HL-60 (cell line): ENCODE data around the gene LRRC72.

ENCODE experiments used
- DNase-seq, 2 experiments: peaks; one replicate each; pipeline ENCODE4 v3.0.0-alpha.2; 2010 to 2020; ENCODE audit warnings: low read depth in 1 of 2, low spot score in 1 of 2
- H3K27ac ChIP-seq: fragments of 250-450 bp; sonication (Bioruptor Pico); replicated peaks from 2 replicates; pipeline ENCODE4 v1.5.1; 2020; ENCODE audit warnings: mild to moderate bottlenecking, moderate library complexity
- H3K27me3 ChIP-seq: fragments of 250-450 bp; sonication (Bioruptor Pico); 2 replicates; pipeline ENCODE4 v1.5.1; 2021; ENCODE audit warnings: mild to moderate bottlenecking, moderate library complexity; ENCODE audit not compliant: insufficient read depth, poor library complexity, severe bottlenecking
- H3K4me3 ChIP-seq: replicated peaks from 2 replicates; pipeline ENCODE4 v1.5.1; 2011; ENCODE audit warnings: mild to moderate bottlenecking, control low read depth, low read length; ENCODE audit not compliant: insufficient read depth
- CTCF ChIP-seq: IDR thresholded peaks from one replicate; pipeline ENCODE4 v1.5.1; 2011; ENCODE audit warnings: low read length, control low read depth, inconsistent platforms; ENCODE audit not compliant: insufficient read depth
- GABPA ChIP-seq: IDR thresholded peaks from 2 replicates; pipeline ENCODE4 v1.6.1; 2012; ENCODE audit warnings: low read depth
- POLR2AphosphoS5 ChIP-seq: IDR thresholded peaks from 2 replicates; pipeline ENCODE4 v1.6.1; 2012; ENCODE audit warnings: low read depth
- REST ChIP-seq: IDR thresholded peaks from 2 replicates; pipeline ENCODE4 v1.6.1; 2012; ENCODE audit warnings: low read depth; ENCODE audit not compliant: insufficient replicate concordance
- SPI1 ChIP-seq: IDR thresholded peaks from 2 replicates; pipeline ENCODE4 v1.6.1; 2012; ENCODE audit warnings: low read depth, mild to moderate bottlenecking, borderline replicate concordance
- long read RNA-seq: library from polyadenylated mRNA; unstranded; transcript quantifications from one replicate; pipeline ENCODE4 v2.0.0, GENCODE V29; 2020

Gene LRRC72
- long read RNA-seq = 0 reads

GRCh38 chr7:16526742-16527540 lies at the start of gene LRRC72:
Gene LRRC72, plus strand, starts transcription at chr7:16526825. Its CDS starts 128 bp downstream, at chr7:16526953.
- no peak within 1 kb of the TSS for H3K4me3 ChIP-seq
- H3K27me3 ChIP-seq = no peaks in the 10 kb centered on the region
- no peak for DNase-seq
- no peak within 1 kb of the TSS for H3K27ac ChIP-seq
- TF ChIP-seq CTCF (no peak), REST (no peak), GABPA (no peak), SPI1 (no peak)

- no peak for DNase-seq
- H3K4me3 ChIP-seq = no peak overlapping the region
- no peak overlapping the region for H3K27ac ChIP-seq
- TF ChIP-seq POLR2AphosphoS5 (no peak), CTCF (no peak), REST (no peak), GABPA (no peak), SPI1 (no peak)
- H3K27me3 ChIP-seq = no peaks in the 10 kb centered on the region
Measured at GRCh38 chr7:16479161-16479560, 47.5 kb upstream of the LRRC72 start.

GRCh38 chr7:16479591-16479990 lies 47.0 kb upstream of the LRRC72 start:
- DNase-seq = no peak
- no peak overlapping the region for H3K27ac ChIP-seq
- no peak overlapping the region for H3K4me3 ChIP-seq
- TF ChIP-seq REST = no peak
- no peak for TF ChIP-seq SPI1
- TF ChIP-seq CTCF = no peak
- TF ChIP-seq GABPA = no peak
- no peak for TF ChIP-seq POLR2AphosphoS5
- H3K27me3 ChIP-seq = no peaks in the 10 kb centered on the region
